ENCODE data around the gene YAP1.
A peak's percentile ranks its signal among the peaks of the same experiment; 100 is the strongest.

Gene YAP1

GRCh38 chr11:102202972-102203371, 92.7 kb downstream of the YAP1 start:
- DNase-seq, result no peak

DNA sequence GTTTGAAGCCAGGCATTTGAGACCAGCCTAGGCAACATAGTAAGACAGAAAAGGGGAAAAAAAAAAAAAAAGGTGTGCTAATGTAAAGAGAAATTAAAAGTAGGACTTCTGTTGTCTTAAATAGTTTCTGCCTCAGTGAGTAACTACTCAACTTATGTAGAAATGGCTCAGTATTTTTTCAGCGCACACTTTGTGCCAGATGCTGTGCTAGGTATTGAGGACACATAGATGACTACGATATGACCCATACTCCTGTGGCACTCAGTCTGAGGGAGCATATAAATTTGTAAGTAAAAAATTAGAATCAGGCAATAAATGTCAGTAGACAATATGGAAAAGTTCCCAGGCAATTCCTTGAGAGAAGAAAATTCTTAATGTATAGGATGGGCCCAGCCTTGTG, 93.9 kb downstream of the YAP1 start:
- no peak for DNase-seq

DNA sequence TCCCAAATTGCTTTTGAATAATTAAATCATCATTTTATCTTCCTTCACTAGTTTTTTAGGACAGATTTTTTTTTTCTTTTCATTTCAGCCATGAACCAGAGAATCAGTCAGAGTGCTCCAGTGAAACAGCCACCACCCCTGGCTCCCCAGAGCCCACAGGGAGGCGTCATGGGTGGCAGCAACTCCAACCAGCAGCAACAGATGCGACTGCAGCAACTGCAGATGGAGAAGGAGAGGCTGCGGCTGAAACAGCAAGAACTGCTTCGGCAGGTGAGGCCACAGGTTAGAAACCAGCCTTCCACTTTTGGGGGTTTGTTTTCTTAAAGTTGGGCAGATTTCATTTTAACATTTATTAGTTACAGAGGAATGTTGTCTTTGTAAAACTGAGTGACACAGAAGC, 95.6 kb downstream of the YAP1 start:
- DNase-seq, result no peak

DNA sequence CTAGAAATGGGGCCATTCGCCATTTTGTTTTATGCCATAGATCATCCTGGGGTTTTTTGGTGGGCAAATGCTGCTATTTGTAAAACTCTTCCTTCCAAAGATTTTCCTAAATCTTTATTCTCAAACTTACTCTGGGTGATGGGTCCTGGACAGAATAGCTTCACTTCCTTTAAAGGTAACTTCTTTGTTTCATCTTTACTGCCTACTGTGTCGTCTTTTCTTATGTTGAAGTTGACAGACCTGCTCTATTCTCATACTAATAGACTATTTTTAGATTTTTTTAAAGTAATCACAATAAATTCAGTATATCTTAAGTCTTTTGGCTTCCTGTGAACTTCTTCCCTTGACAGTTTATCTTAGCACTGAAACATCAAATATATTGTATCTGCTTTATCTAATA, 98.6 kb downstream of the YAP1 start:
- no peak for DNase-seq

GRCh38 chr11:102214623-102215022, 104.4 kb downstream of the YAP1 start:
- no peak for DNase-seq

GRCh38 chr11:102216433-102217075, 106.3 kb downstream of the YAP1 start:
- no peak for DNase-seq

GRCh38 chr11:102220728-102221467, 110.7 kb downstream of the YAP1 start:
- no peak for DNase-seq

GRCh38 chr11:102223859-102224258, 113.6 kb downstream of the YAP1 start:
- DNase-seq, result no peak

DNA sequence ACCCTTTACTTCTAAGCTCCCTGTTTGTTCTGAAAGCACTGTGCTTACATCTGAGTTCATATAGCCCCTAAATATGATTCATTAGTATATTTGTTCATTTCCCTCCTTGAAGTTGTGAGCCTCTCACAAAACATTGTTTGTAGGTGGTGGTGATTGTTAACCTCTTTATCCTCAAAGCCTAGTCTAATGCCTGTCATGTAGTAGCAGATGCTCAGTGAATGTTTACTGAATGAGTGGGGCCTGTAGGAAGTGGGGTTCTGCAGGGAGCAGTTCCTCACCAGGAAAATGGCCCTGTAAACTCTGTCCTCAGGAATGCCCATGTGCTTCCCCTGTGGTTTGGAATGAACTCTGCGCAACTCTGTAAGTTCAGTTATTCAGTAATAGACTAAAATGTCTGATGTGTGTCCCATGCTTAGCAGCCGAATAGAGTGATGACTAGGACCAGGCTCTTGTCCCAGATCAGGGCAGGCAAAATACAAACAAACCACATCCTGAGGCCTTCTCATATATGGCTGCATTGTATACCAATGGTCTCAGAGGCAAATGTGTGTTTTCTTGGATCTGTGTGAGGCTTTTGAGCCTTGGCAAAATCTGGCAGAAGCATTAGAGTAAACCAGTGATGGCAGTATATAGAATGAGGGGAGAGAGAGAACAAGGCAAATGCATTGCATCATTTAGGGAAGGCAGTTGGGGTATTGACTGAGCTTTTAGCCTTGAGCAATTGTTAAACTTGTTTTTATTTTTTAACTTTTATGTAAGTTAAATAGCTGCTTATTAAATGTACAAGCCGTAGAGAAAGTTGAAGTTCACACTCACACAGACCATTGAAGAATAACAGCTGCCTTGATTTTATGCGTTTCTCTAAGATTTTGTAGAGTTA, 115.7 kb downstream of the YAP1 start:
- DNase-seq, result peak in 1 of 2 experiments; percentile 44

GRCh38 chr11:102226702-102227490, 116.6 kb downstream of the YAP1 start:
- no peak for DNase-seq

DNA sequence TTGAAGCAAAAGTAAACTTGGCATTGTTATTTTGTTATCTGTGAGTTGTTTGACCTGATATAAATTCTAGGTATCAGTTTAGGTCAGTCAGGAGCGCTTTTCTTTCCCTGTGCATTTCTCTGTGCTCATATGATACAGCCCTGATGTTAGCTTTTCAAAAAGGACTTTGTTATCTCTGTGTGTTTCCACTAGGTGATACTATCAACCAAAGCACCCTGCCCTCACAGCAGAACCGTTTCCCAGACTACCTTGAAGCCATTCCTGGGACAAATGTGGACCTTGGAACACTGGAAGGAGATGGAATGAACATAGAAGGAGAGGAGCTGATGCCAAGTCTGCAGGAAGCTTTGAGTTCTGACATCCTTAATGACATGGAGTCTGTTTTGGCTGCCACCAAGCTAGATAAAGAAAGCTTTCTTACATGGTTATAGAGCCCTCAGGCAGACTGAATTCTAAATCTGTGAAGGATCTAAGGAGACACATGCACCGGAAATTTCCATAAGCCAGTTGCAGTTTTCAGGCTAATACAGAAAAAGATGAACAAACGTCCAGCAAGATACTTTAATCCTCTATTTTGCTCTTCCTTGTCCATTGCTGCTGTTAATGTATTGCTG, 119.4 kb downstream of the YAP1 start:
- DNase-seq, result no peak

GRCh38 chr11:102230186-102230585, 119.9 kb downstream of the YAP1 start:
- DNase-seq, result no peak

GRCh38 chr11:102230911-102231310, 120.7 kb downstream of the YAP1 start:
- no peak for DNase-seq

GRCh38 chr11:102234779-102235439, 124.7 kb downstream of the YAP1 start:
- no peak for DNase-seq

- DNase-seq, result no peak
Measured at GRCh38 chr11:102237096-102237735, 127.0 kb downstream of the YAP1 start.

DNA sequence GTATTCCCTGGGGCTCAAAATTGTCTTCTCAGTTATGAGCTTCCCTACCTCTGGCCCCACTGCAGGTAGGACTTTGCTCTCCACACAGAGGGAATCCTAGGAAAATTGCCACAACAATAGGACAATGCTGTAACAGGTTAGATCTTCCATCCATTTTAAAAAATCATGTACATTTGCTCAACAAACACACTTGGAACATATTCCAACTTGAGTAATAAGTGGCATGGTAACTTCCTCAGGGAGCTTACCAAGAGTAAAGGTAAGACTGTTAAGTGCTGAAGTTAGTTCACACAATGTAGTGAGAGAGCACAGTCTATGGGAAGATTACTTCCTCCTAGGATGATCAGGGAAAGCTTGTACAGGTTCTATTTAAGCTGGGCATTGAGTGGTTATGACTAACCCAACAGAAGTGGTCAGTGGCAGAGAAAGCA, 128.2 kb downstream of the YAP1 start:
- DNase-seq, result no peak

DNA sequence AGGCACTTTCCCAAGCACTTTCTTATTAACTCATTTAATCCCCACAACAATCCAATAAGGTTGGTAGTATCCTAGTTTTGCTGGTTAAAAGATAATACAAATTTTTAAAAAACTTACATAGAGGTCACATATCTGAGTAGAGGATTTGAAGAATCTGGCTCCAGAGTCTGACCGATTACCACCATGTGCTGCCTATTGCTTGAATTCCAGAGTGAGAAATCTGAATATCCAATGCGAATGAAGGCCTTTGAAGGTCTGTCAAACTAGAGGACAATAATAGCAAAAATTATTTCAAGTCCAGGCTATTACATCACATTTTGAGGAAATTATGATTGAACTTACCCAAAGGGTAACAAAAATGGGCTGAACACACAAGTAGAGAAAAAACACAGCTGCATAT, 129.2 kb downstream of the YAP1 start:
- DNase-seq, result no peak

GRCh38 chr11:102239911-102240310, 129.7 kb downstream of the YAP1 start:
- no peak for DNase-seq

DNA sequence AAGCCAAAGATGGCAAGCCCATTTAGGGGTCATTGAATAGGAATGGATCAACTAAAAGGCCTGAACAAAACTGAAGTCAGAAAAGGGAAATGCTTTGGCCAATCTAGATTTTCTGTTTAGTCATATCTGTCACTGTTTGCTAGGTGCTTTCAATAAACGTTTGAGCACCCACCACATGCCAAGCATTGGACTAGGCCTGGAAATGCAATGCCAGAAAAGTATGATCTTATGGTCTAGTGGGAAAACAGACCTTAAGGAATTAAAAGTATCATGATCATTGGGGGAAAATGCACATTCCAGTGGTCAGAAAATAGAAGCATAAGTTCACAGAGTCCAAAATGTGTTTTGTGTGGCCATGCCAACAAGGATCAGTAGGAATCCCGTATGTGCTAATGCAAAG, 130.3 kb downstream of the YAP1 start:
- DNase-seq, result peak in 1 of 2 experiments; percentile 35

DNA sequence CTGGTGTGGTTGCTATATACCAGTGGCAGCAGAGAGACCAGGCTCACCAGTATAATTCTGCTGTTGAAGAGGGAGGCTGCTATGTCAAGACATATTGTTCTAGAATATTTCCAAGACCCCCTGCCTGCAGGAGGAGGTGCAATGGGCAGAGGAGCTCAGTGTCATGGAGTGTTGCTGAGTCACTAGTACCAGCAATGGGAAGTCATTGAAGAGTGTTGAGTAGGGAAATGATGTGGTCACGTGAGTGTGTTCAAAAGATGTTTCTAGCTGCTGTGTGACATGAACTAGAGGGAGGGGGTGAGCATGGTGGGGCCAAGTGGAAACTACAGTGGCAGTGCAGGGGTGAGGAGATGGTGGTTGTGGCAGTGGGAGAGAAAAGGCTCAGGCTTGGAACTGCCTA, 130.8 kb downstream of the YAP1 start:
- DNase-seq, result no peak

GRCh38 chr11:102243399-102243884, 133.2 kb downstream of the YAP1 start:
- no peak for DNase-seq
